Activated CD4-positive, alpha-beta T cell treated with anti-CD3 and anti-CD28 coated beads, Interleukin-2, Interleukin-6, amounts not matched to agents 100 ng/mL and 50 ng/mL, durations not matched to agents 16 hours and 8 hours (primary cell): Measurements from ENCODE around the gene DSC3.
A peak's percentile ranks its signal among the peaks of the same experiment; 100 is the strongest.
"Not testable (repeated sequence)": the region's sequence is repeated elsewhere in the genome, so short reads cannot be mapped to it uniquely, and the experiment has no call there.

Source experiments
- DNase-seq: peaks from one replicate; pipeline ENCODE4 v3.0.0-alpha.2; 2020

Gene DSC3

DNA sequence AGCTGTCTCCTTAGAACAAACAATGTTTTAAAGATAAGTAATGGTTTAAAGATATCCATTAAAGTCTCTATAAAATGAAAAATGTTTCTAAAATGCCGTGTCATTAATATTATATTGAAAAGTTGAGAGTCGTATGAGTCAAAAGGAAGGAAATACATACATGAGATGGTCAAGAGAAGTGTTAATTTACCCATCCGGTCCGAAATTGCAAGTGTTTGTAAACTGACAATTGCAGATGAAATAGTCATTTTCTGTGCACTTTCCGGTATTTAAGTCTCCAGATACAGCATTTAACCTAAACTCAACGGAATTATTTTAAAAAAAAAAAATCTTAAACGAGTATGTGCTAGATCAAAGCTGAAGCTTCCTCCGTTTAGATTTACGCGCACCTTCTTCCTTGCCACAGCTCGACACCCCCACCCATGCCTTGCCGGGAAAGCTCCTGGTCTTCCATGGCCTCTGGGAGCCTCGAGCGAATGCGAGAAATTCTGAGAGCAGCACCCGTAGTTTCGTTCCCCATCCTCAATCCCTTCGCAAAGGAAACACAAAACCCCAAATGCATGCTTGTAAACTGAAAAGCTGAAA lies 1.8 kb downstream of the DSC3 start:
- no peak for DNase-seq

DNA sequence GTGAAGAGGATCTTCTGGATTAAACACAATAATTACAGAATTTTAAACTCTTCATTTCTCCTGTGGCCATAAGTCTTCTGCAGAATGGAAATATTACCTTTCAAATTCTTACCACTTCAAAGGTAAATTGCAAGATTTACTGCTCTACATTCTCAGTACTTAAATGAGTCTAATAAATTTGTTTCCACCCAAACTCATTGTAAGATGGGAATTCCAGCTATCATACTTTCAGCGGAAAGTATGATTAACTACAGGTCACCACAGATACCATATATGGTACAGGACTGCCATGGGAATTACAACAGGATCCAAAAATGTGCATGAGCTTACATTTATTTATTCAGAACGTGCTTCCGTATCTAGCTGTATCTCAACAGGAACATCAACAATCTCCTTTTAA lies 3.1 kb downstream of the DSC3 start:
- no peak for DNase-seq

DNA sequence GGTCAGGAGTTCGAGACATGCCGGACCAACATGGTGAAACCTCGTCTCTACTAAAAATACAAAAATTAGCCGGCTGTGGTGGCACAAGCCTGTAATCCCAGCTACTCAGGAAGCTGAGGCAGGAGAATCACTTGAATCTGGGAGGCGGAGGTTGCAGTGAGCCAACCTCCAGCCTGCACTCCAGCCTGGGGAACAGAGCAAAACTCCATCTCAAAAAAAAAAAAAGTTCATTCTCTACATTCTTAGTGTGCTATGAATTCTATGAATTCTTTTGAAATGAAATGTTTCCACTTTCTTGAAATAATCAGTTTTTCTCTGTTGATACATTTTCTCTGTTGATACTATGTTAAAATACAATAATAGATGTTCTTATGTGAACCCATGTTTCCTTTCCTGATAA lies 4.9 kb downstream of the DSC3 start:
- DNase-seq: not testable (repeated sequence)

DNA sequence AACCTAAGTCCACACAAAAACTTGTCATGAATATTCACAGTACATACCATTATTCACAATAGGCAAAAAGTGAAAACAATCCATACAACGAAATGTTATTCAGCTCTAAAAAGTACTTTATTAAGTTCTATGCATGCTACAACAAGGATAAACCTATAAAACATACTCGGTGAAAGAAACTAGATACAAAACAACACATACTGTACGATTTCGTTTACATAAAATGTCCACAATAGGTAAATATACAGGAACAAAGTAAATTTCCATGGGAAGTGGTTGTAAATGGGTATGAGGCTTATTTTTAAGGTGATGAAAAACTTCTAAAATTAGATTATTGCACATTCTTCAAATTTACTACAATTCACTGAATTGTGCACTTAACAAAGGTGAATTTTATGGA lies 8.0 kb downstream of the DSC3 start:
- no peak for DNase-seq

DNA sequence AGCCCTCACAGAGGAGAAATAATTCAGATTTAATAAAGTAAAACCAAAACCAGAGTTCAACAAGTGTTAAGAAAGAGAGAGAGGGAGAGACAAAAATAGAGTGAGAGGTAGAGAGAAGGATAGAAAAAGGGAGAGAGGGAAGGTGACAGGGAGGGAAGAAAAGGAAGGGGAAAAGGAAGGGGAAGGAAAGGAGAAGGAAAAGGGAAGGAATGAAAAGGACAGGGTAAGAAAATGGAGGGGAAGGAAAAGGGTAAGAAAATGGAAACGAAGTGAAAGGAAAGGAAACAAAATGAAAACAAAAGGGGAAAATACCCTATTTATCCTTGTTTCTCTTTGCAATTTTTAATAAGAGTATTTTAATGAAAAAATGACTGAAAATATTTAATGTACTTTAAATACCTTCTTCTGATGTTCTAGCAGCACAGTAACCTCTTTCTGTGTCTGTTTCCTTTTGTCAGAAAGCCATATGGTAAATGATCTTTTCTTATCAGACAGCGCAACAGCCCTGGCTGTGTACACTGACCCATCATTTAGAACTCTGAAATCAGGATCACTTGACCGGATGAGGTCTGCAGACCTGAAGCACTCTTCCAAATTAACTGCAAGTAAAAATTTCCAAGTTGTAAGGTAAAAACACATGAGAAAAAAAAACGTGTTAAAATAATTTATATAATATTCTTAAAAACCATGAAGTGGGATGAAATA lies 11.8 kb downstream of the DSC3 start:
- DNase-seq: no peak

DNA sequence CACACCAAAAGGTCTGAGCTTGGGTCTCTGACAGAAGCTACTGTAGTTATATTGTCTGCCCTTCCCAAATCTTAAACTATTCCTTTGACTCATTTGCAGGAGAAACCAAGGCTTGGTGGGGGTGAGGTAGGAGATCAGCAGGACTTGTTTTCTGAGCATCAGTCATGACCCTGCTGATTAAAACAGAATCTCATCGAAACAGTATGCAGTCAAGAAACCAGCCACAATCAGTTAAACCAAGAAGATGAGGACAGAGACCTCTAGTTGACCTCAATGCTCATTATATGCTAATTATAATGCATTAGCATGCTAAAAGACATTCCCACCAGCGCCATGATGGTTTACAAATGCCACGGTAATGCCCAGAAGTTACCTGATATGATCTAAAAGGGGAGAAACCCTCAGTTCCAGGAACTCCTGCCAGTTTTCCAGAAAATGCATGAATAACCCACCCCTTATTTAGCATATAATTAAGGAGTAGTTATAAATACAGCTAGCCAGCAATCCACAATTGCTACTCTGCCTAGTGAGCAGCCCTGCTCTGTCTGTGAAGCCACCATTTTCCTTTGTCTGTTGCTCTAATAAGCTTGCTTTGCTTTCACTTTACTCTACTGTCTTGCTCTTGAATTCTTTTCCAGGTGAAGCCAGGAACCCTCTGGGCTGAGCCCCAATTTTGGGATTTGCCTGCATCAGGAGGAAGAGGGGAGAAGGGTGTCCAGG lies 26.7 kb downstream of the DSC3 start:
- DNase-seq: no peak

DNA sequence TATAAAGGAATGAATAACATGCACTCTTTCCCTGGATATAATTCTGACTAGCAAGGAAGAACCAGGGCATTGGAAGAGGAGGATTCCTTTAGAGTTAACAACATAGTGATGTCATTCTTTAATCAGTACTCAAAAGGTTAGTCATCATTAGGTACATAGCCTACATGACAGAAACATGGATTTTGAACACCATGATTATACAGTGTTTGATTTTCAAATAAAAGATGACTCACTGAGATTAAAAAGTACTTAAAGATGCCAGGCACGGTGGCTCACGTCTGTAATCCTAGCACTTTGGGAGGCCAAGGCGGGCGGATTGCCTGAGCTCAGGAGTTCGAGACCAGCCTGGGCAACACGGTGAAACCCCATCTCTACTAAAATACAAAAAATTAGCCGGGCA lies 31.1 kb downstream of the DSC3 start:
- not testable (repeated sequence) for DNase-seq

DNA sequence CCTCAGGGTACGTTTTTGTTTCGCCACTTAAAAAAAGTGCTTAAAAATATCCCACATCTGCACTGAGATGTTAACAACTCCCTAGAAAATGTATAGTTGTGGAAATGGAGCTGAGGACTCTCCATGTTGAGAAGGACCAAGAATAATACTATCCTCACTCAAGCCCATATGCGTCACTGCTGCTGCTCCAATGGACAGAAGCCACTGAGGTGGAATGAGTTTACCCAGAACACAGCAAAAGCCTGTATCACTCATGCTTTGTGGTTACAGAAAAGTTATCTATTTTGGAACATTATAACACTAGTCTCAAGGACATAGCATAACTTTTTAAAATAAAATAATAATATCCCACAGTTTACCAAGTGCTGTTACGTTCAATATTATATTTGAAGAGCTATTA lies 31.9 kb downstream of the DSC3 start:
- DNase-seq: no peak

DNA sequence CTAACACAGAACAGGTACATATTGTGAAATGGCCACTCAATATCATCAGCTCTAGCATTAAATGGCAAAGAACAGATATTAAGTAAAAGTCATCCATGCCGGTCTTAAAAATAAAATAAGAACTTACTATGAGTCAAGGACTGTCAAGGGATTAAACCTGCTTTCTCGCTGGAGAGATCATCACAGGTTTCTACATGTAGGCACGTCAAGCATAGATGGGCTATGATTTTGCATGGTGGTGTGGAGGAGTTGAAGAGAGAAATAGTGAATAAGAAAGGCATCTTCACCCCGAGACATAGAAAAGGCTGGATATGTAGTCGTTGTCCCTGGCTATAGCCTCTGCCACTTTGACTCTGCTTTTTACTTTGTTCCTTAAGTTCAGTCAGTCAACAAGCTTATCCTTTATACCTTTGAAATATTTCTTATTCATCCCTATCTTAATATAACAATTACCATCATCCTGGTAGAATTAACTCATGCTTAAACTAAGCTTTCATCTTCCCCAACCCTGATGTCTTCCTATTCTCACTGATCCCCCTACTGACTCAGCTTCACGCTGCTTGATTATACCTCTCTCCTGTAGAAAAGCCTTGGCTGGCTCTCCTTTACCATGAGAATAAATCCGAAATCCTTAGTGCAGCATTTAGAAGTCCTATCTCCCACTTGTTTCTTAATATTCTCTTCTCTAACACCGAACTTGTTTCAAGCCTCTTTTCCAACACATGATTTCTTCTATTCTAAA lies 42.5 kb downstream of the DSC3 start:
- DNase-seq: no peak

DNA sequence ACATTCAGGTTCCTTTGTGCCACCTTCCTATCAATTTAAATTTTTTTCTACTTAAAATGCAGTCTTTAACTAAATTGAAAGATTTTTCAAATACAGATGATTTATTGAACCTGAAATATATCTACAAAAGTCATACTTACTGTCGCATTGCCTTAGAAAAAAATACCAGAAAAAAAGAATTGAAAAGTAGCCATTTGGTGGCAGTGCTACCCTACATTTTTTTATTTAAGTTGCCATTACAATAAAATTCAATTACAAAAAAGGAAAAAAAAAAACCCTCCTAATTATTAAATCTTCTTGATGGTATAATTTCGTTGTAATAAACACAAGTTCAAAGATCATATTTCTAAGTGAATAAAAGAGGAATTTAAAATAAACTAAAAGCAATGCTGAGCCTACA lies 43.4 kb downstream of the DSC3 start:
- no peak for DNase-seq

DNA sequence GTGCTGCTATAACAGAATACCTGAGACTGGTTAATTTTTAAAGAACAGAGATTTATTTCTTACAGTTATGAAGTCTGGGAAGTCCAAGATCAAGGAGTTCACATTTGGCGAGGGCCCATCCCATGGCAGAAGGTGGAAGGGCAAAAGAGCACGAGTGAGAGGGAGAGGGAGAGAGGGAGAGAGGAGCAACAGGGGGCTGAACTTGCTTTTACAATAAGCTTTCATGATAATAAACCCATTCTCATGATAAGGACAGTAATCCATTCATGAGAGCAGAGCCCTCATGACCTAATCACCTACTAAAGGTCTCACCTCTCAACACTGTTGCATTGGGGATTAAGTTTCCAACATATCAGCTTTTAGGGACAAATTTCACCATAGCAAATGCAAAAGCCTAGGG lies 45.3 kb downstream of the DSC3 start:
- DNase-seq: no peak

DNA sequence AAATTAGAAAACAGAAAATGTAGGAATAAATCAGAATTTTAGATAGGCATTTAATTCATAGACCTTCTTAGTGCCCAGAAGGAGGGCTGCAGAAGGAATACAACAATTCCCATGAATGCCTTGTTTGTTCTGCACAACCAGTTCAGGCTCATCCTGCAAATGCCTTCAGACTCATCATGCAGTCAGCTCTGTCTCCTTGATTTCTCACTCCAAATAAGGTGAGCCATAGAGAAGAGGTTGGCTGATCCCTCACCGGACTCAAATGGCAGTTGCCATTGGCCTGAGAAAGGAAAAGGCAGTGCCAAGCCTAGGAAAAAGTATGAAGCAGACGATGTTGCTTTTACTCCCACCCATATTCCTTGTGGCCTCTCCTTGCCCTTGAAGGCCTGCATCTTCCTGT lies 50.3 kb downstream of the DSC3 start:
- no peak for DNase-seq

DNA sequence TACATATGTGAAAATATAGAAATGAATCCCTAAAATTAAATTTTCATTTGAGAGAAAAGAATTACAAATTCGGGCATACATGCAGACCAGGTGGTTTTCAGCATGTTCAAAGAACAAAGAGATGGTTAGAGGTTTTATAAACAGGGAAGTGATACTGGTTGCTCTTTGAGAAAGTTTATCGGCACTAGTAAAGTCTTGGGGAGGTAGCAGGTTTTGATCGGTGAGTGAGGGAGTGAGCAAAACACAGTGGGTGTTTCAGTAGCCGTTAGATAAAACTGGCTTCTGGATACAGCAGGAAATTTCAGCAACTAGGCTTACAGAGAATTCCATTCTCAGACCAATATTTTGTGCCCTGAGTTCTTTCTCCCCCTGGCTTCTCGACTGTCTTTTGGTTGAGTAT lies 51.1 kb downstream of the DSC3 start:
- no peak for DNase-seq

DNA sequence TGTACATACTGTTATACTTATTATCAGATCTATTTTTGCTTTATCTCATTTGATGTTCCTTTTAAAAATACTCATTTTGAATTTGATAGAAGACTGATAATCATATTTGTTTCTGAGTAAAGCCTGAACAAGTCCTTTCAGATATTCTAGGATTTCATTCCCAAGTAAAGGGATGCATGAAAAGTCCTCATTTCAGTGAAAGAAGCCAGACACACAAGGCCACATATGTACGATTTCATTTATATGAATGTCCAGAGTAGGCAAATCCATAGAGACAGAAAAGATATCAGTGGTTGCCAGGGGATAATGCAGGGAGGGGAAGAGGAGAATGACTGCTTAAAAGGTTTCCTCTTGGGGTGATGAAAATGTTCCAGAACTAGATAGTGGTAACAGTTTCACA lies 53.4 kb downstream of the DSC3 start:
- no peak for DNase-seq

DNA sequence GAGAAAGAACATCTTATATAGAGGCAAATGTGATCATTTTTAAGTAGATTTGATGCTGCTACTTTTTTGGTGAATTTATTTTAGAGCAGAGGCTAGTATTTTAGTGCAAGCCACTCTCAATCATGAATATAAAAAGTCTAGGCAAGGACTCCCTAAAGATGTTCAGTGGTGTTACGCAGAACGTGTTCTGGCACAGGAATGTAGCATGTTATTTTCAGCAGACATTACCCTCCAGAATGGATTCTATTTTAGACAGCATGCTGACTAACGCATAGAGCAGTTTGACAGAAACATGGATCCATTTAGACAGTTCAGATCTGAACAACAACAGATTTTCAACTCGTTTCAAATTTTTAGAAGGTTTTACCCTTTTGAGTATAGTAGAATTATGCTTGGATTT lies 54.1 kb downstream of the DSC3 start:
- no peak for DNase-seq

DNA sequence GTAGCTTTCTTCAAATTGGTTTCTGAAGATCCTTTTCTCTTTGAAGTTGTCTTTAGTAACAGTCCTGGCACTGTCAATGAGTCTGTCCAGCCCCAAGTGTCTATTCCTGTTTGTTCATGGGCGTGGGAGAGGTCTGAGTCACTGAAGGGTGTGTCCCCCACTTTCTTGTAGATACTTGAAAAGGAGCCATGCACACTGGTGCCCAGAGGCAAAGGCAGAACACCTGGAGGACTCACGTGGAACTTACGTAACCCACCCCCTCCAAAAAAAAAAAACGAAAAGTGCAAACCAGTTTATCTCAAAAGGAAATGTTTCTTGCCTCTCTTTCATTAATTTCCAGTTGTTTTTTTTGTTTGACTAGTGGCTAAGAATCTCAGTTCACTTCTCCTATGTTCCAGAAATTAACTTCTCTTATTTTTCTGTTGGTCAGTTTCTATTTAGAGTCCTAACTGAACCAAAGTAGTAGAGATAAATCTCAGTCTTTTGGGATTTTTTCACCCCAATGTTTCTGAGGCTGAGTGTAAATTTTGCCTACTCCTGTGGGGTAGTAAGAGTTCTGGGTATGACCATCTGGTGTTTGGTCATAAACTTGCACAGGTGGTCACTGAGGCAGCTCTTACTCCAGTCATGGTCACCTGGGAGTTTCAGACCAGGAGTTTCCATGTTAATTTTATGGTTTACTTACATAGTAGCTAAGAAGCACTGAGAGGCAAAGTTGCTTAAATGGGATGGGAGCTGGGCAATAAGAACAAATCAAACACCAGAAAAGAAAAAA lies 54.9 kb downstream of the DSC3 start:
- DNase-seq: no peak

DNA sequence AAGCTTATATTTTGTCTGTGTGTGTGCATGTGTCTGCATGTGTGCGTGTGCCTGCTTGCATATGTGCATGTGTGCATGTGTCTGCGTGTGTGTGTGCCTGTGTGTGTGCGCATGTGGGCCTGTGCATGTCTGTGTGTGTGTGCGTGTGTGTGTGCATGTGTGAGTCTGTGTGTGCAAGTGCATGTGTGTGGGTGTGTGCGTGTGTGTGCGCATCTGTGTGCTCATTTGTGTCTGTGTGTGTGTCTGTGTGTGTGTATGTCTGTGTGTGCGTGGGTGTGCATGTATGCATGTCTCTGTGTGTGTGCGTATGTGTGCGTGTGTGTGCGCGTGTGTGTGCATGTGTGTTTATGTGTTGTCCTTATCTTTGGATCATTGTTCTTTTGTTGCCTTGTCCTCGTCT lies 56.8 kb downstream of the DSC3 start:
- DNase-seq: no peak

DNA sequence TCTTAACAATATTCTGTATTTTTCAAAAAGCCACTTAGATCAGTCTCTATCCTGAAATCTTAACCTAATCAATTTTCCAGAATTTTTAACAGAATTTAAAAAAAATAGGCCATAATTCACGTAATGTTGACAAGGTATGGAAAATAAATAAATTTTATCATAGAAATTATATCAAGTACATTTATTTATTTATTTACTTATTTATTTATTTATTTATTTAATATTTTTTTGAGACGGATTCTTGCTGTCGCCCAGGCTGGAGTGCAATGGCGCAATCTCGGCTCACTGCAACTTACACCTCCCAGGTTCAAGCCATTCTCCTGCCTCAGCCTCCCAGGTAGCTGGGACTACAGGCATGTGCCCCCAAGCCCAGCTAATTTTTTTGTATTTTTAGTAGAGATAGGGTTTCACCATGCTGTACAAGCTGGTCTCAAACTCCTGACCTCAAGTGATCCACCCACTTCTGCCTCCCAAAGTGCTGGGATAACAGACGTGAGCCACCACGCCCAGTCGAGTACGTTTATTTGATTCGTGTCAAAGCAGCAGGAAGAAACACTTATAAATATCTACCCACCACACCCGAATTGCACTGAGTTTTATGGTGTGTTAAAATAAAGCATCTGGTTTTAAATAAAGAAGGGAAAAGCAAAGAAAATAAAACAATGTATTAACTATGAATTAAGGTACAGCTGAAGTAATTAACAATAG lies 60.1 kb downstream of the DSC3 start:
- DNase-seq: no peak

DNA sequence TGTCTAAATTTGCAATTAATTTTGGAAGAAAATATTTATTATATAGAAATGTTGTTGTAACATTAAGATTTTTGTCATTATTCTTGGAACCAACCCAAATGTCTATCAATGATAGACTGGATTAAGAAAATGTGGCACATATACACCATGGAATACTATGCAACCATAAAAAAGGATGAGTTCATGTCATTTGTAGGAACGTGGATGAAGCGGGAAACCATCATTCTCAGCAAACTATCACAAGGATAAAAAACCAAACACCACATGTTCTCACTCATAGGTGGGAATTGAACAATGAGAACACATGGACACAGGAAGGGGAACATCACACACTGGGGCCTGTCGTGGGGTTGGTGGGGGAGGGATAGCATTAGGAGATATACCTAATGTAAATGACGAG lies 64.5 kb downstream of the DSC3 start:
- DNase-seq: not testable (repeated sequence)

DNA sequence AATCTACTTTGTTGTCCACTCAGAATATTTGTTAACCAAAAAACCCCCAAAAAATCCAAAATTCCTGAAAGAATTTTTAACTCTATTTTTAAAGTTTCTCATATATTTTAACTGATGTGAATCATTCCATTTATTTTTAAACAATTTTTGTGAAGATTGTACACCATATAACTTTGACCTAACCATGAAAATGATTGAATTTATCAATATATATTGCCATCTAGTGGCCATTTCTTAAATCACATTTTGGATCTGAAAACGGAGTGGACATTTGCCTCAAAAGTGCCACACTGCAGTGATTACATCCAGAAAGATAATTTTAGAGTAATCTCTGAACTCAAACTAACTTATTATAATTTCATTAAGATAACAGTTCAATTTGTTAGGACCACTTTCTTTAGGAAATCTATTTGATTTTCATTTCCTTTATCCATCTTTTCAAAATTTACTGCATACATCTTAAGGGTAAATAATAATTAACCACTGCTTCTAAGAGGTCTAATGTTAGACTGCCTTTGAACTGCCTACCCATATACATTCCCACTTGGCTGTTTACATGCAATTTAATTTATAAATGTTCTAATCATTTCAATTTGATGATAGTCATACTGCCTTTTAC lies 71.1 kb downstream of the DSC3 start:
- peak; percentile 44 for DNase-seq

DNA sequence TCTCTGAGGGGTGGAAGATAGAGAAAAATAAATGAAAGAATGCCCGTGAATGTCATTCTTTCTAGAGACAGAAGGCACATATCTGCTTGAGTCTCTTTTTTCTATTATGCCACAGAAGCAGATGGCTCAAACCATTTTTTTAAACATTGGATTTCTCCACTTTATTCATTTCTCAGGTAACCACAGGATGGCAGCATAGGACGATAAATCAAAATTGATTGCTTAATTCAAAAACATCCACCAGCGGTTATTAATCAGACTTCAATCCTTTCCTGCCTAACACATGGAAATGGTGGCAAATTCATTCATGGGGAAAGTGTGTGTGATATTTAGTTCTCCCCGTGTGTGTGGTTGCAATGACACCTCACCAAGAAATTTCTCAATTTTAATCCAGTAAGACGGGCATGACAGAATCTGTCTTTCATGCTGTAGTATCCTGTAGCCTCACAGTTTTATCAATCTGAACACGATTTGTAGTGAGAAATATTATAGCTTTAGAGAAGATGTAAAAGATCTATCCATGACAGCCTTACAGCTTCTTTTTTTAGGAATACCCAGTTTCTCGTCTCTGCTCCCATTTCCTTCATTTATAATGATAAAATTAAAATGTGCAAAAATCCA lies 72.2 kb downstream of the DSC3 start:
- peak; percentile 19 for DNase-seq
